ENCODE data around the gene DNAH2.

The DNAH2 gene

DNA sequence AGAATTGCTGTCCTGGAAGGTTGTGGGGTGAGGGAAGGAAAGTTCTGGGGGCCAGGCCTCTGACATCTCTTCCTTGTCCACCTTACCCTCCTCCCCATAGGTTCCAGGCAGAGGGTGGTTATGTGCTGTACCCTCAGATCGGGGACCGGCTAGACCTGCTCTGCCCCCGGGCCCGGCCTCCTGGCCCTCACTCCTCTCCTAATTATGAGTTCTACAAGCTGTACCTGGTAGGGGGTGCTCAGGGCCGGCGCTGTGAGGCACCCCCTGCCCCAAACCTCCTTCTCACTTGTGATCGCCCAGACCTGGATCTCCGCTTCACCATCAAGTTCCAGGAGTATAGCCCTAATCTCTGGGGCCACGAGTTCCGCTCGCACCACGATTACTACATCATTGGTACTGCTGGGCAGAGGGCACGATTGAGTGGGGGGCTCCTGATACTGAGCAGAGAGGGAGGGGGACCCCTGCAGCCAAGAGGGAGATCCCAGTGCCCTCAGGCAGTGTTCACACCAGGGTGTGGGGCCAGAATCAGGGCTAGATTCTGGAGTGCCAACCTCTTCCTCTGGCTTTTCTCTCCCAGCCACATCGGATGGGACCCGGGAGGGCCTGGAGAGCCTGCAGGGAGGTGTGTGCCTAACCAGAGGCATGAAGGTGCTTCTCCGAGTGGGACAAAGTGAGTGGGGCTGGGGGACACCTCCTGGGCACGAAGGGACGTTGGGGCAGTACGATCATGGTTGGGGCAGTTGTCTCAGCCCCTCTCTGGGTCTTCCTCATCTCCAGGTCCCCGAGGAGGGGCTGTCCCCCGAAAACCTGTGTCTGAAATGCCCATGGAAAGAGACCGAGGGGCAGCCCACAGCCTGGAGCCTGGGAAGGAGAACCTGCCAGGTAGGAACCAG lies 9.4 kb upstream of the DNAH2 start:
- no peak for DNase-seq (ENCODE audit: low read depth)
- H3K4me3 ChIP-seq (ENCODE audit: low read length): no peak overlapping the region
- TF ChIP-seq, protein P1, sequence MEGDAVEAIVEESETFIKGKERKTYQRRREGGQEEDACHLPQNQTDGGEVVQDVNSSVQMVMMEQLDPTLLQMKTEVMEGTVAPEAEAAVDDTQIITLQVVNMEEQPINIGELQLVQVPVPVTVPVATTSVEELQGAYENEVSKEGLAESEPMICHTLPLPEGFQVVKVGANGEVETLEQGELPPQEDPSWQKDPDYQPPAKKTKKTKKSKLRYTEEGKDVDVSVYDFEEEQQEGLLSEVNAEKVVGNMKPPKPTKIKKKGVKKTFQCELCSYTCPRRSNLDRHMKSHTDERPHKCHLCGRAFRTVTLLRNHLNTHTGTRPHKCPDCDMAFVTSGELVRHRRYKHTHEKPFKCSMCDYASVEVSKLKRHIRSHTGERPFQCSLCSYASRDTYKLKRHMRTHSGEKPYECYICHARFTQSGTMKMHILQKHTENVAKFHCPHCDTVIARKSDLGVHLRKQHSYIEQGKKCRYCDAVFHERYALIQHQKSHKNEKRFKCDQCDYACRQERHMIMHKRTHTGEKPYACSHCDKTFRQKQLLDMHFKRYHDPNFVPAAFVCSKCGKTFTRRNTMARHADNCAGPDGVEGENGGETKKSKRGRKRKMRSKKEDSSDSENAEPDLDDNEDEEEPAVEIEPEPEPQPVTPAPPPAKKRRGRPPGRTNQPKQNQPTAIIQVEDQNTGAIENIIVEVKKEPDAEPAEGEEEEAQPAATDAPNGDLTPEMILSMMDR (IDR thresholded peaks at IDR 0.05; ENCODE audit: insufficient read depth, low read depth, low read length, missing control alignments): no peak

DNA sequence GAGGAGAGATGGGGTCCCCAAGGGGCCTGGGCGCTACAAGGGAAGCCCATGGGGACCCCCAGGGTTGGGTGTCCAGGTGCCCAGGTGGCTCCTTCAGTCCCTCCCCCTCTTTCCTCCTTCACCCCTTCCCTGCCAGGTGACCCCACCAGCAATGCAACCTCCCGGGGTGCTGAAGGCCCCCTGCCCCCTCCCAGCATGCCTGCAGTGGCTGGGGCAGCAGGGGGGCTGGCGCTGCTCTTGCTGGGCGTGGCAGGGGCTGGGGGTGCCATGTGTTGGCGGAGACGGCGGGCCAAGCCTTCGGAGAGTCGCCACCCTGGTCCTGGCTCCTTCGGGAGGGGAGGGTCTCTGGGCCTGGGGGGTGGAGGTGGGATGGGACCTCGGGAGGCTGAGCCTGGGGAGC lies 8.5 kb upstream of the DNAH2 start:
- TF ChIP-seq, protein P1 (IDR thresholded peaks at IDR 0.05; ENCODE audit: insufficient read depth, low read depth, low read length, missing control alignments): no peak
- DNase-seq (ENCODE audit: low read depth): no peak
- H3K4me3 ChIP-seq (ENCODE audit: low read length): no peak overlapping the region

DNA sequence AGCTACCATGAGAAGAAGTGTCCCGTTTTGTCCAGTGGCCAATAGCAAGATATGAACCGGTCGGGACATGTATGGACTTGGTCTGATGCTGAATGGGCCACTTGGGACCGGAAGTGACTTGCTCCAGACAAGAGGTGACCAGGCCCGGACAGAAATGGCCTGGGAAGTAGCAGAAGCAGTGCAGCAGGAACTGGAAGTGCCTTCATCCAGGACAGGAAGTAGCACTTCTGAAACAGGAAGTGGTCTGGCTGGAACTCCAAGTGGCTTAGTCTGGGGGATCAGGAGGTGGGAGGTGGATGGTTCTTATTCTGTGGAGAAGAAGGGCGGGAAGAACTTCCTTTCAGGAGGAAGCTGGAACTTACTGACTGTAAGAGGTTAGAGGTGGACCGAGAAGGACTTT lies 7.2 kb upstream of the DNAH2 start:
- no peak overlapping the region for H3K4me3 ChIP-seq (ENCODE audit: low read length)
- TF ChIP-seq, protein P1 (IDR thresholded peaks at IDR 0.05; ENCODE audit: insufficient read depth, low read depth, low read length, missing control alignments): no peak
- no peak for DNase-seq (ENCODE audit: low read depth)

DNA sequence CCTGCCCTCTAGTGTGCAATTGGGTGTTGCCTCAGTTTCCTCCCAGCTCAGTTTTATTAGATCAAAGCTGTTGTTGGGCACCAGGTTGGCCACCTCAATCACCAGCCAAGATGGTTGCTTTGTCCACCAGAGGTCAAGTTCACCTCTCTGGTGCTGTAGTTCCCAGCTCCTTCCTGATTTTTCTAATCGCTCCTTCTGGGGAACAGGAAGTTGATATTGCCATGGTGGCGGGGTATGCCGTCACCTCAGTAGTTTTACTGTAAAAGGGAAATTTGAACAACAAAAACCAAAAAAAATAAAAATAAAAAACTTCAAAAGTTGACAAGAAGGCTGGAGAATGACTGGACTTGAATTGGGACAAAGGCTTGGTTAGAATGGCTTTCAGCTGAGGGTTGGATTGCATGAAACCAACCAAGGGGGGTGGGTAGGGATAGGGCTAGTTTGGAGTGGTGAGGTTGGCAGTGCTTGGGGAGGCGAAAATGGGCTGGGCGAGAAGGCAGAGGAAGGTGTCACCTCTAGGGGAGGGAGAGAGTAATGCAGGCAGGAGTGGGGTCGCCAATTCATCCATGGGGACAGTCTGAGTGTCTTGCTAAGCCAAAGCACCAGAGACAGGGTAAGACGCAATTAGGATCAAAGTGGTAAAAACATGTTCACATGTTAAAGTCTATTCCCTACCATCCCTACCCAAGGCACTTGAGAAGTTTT lies 6.3 kb upstream of the DNAH2 start:
- TF ChIP-seq, protein P1 (IDR thresholded peaks at IDR 0.05; ENCODE audit: insufficient read depth, low read depth, low read length, missing control alignments): peak; percentile 26
- DNase-seq (ENCODE audit: low read depth): no peak
- H3K4me3 ChIP-seq (ENCODE audit: low read length): no peak overlapping the region

DNA sequence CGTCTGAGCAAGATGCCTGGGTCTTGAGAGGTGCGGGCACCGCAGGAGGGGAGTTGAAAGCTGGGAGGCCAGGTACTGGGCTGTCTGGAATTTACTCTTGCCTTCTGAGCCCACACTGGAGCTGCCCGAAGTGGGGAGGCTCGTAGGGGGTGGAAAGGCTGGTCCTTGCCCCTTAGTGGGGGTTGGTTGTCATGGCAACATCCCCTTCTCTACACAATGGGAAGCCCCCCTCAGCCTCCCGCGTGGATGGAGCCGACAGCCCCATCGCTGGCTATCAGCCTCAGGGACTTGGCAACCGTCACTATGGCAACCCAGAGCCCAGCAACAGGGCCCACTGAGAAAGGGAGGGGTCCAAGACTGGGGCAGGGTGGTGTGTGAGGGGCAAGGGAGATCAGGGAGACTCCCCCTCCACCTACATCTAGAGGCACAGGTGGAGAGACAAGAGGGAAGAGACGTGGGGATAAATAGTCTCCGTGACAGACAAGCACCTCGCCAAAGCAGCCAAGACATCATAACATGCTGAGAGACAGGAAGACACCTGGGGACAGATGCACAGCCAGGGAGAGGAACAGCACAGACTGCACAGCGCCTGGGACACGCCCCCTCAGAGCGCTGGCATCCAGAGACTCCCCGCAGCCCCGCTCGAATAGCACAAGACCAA lies 5.3 kb upstream of the DNAH2 start:
- TF ChIP-seq, protein P1 (IDR thresholded peaks at IDR 0.05; ENCODE audit: insufficient read depth, low read depth, low read length, missing control alignments): no peak
- H3K4me3 ChIP-seq (ENCODE audit: low read length): no peak overlapping the region
- no peak for DNase-seq (ENCODE audit: low read depth)

DNA sequence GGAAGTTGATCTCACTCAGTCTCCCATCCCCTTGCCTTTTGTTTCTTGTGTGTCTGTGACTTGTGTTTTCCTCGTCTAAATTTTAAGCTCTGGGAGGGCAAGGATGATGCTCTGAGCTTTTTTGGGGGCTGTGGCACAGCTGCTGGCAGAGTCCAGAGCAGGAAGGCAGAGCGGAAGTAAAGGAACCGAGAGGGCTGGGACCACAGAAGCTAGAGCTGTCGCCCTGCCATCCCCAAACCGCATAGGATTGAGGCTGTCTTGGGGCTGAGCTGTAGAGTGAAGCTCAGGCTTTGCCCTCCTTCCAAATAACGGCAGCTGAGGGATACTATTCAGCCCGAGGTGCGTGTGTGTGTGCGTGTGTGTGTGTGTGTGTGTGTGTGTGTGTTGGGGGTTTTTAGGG lies 3.8 kb upstream of the DNAH2 start:
- no peak overlapping the region for H3K4me3 ChIP-seq (ENCODE audit: low read length)
- no peak for DNase-seq (ENCODE audit: low read depth)
- TF ChIP-seq, protein P1 (IDR thresholded peaks at IDR 0.05; ENCODE audit: insufficient read depth, low read depth, low read length, missing control alignments): no peak

All from epithelial cell of esophagus (primary cell).